ENCODE measurements around the gene TMEM167B.

- TF ChIP-seq CTCF (IDR thresholded peaks at IDR 0.05; ENCODE audit: insufficient read depth, low read length) (no peak), REST (IDR thresholded peaks at IDR 0.05; ENCODE audit: insufficient replicate concordance, low read depth) (no peak), POLR2AphosphoS5 (IDR thresholded peaks at IDR 0.05; ENCODE audit: low read depth) (no peak)
Observed at GRCh38 chr1:109140392-109140791, 49.8 kb downstream of the TMEM167B start.

All from HL-60 (cell line).